HL-60 (cell line): Measurements from ENCODE around the gene SSRP1.

Source experiments
- DNase-seq, 2 experiments: peaks; one replicate each; pipeline ENCODE4 v3.0.0-alpha.2; 2010 to 2020; ENCODE audit warnings: low read depth in 1 of 2, low spot score in 1 of 2
- H3K27ac ChIP-seq: fragments of 250-450 bp; sonication (Bioruptor Pico); replicated peaks from 2 replicates; pipeline ENCODE4 v1.5.1; 2020; ENCODE audit warnings: mild to moderate bottlenecking, moderate library complexity
- H3K27me3 ChIP-seq: fragments of 250-450 bp; sonication (Bioruptor Pico); 2 replicates; pipeline ENCODE4 v1.5.1; 2021; ENCODE audit warnings: mild to moderate bottlenecking, moderate library complexity; ENCODE audit not compliant: insufficient read depth, poor library complexity, severe bottlenecking
- H3K4me3 ChIP-seq: replicated peaks from 2 replicates; pipeline ENCODE4 v1.5.1; 2011; ENCODE audit warnings: mild to moderate bottlenecking, control low read depth, low read length; ENCODE audit not compliant: insufficient read depth
- GABPA ChIP-seq: IDR thresholded peaks from 2 replicates; pipeline ENCODE4 v1.6.1; 2012; ENCODE audit warnings: low read depth
- POLR2AphosphoS5 ChIP-seq: IDR thresholded peaks from 2 replicates; pipeline ENCODE4 v1.6.1; 2012; ENCODE audit warnings: low read depth
- REST ChIP-seq: IDR thresholded peaks from 2 replicates; pipeline ENCODE4 v1.6.1; 2012; ENCODE audit warnings: low read depth; ENCODE audit not compliant: insufficient replicate concordance
- SPI1 ChIP-seq: IDR thresholded peaks from 2 replicates; pipeline ENCODE4 v1.6.1; 2012; ENCODE audit warnings: low read depth, mild to moderate bottlenecking, borderline replicate concordance
- TF ChIP-seq, protein P1 (sequence below): IDR thresholded peaks from one replicate; pipeline ENCODE4 v1.5.1; 2011; ENCODE audit warnings: low read length, control low read depth, inconsistent platforms; ENCODE audit not compliant: insufficient read depth

SSRP1 gene

DNA sequence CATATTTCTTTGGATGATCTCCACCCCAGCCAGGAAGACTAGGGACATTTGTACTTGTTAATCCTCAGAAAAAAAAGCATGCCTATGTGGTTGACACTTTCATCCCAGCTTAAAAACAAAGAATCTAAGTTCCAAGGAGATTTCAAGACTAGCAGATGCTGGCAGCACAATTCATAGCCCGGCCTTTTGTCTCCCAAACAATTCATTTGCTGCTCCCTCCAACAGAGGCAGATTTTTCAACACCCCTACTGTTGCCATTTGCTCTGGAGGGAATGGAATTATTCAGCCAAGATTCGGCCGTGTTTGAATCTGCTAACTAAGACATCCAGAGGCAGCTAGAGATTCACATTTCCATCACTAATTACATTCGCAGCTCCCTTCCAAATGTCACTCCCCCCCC, 17.8 kb upstream of the SSRP1 start:
- DNase-seq: no peak
- H3K27ac ChIP-seq: no peak overlapping the region
- no peaks in the 10 kb centered on the region for H3K27me3 ChIP-seq
- H3K4me3 ChIP-seq: no peak overlapping the region
- no peak for TF ChIP-seq REST
- TF ChIP-seq, protein P1, sequence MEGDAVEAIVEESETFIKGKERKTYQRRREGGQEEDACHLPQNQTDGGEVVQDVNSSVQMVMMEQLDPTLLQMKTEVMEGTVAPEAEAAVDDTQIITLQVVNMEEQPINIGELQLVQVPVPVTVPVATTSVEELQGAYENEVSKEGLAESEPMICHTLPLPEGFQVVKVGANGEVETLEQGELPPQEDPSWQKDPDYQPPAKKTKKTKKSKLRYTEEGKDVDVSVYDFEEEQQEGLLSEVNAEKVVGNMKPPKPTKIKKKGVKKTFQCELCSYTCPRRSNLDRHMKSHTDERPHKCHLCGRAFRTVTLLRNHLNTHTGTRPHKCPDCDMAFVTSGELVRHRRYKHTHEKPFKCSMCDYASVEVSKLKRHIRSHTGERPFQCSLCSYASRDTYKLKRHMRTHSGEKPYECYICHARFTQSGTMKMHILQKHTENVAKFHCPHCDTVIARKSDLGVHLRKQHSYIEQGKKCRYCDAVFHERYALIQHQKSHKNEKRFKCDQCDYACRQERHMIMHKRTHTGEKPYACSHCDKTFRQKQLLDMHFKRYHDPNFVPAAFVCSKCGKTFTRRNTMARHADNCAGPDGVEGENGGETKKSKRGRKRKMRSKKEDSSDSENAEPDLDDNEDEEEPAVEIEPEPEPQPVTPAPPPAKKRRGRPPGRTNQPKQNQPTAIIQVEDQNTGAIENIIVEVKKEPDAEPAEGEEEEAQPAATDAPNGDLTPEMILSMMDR: no peak
- TF ChIP-seq GABPA: no peak
- no peak for TF ChIP-seq POLR2AphosphoS5
- TF ChIP-seq SPI1: no peak

- no peak overlapping the region for H3K27ac ChIP-seq
These were observed 17.3 kb upstream of the SSRP1 start for GRCh38 chr11:57353036-57353435.

DNA sequence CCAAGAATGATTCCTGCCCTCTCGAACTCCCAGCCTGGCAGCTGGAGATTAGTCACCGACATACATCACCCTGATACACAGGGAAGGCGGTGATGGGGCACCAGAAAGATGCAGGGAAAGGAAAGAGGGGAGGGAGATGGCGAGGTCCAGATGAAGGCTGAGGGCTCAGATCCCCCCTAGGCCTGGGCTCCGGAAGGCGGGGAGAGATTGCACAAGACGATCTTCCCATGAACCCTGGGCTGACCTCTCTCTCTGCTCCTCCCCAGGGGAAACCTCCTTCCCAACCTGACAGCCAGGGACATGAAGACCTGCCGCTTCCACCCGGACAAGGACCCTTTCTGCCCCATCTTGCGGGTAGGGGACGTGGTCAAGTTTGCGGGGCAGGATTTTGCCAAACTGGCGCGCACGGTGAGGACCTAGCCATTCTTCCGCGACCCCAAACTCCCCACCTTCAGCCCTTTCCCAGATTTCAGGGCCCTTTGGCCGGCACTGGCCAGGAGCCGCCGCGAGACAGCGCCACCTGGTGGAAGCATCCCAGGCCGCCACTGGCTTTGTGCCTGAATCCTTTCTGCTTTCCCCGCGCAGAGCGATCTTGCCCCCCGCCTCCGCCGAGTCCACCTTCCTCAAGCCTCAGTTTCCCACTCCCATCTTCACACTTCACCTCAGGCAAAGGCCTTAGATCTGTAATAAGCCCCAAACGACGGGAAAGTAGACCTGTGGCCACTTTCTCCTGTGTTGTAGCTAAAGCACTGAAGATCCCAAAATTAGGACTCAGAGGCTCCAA, 14.0 kb upstream of the SSRP1 start:
- Histone ChIP-seq H3K27me3 (no peaks in the 10 kb centered on the region), H3K27ac (no peak overlapping the region), H3K4me3 (no peak overlapping the region)
- TF ChIP-seq, protein P1: no peak
- no peak for TF ChIP-seq GABPA
- no peak for TF ChIP-seq SPI1
- no peak for TF ChIP-seq REST
- TF ChIP-seq POLR2AphosphoS5: no peak
- no peak for DNase-seq

More at GRCh38 chr11:57353036-57353435, 17.3 kb upstream of the SSRP1 start:
- Histone ChIP-seq H3K27me3 (no peaks in the 10 kb centered on the region), H3K4me3 (no peak overlapping the region)
- no peak for DNase-seq
- TF ChIP-seq POLR2AphosphoS5 (no peak), SPI1 (no peak)
- TF ChIP-seq, protein P1: no peak
